Esophagus (tissue), 2 donors: ENCODE results near the gene TRPM1. TPM values are rescaled to one million over a fixed set of nuclear protein-coding genes. Genes with fewer than 3 reads are reported as not detected.

Source experiments
- H3K27ac ChIP-seq, 2 donors: one replicate each; pipeline ENCODE4 v1.5.1; 2013; ENCODE audit warnings: low read depth in 2 of 2, mild to moderate bottlenecking in 2 of 2, inconsistent platforms in 1 of 2, low read length in 1 of 2, moderate library complexity in 1 of 2
- H3K27me3 ChIP-seq, 2 donors: one replicate each; pipeline ENCODE4 v1.6.1; 2013; ENCODE audit warnings: low read length in 2 of 2, control low read depth in 1 of 2, mild to moderate bottlenecking in 1 of 2; ENCODE audit not compliant: insufficient read depth in 2 of 2, control insufficient read depth in 1 of 2
- H3K36me3 ChIP-seq, 2 donors: one replicate each; pipeline ENCODE4 v1.6.1; 2013; ENCODE audit warnings: low read length in 1 of 2; ENCODE audit not compliant: control insufficient read depth in 2 of 2, insufficient read depth in 2 of 2
- H3K4me1 ChIP-seq, 2 donors: one replicate each; pipeline ENCODE4 v1.6.1; 2013; ENCODE audit warnings: low read length in 1 of 2; ENCODE audit not compliant: control insufficient read depth in 2 of 2, insufficient read depth in 2 of 2
- H3K4me3 ChIP-seq, 2 donors: one replicate each; pipeline ENCODE4 v1.5.1; 2013; ENCODE audit warnings: low read length in 2 of 2, mild to moderate bottlenecking in 2 of 2, low read depth in 1 of 2, moderate library complexity in 1 of 2
- H3K9me3 ChIP-seq, 2 donors: one replicate each; pipeline ENCODE4 v1.6.1; 2013; ENCODE audit warnings: mild to moderate bottlenecking in 2 of 2, low read depth in 1 of 2, low read length in 1 of 2, moderate library complexity in 1 of 2; ENCODE audit not compliant: control insufficient read depth in 2 of 2, insufficient read depth in 1 of 2
- WGBS, 2 donors: extraction: QIAGEN DNeasy Blood & Tissue Kit; methylation state at CpG; one replicate each; pipeline ENCODE4 v1.1.7; 2013; 5-methylcytosine and 5-hydroxymethylcytosine counted together
- polyA plus RNA-seq, 2 donors: library from polyadenylated mRNA; stranded (reverse); fragments of 200-250 nt; gene quantifications; one replicate each; pipeline ENCODE4 v1.2.3, GENCODE V29; 2013
- donor health status: healthy with polysubstance abuse.
- donor health status: Bipolar disorder and iron deficiency.

TRPM1 gene
- polyA plus RNA-seq, 2 donors, result 0.13 to 0.37 TPM

- H3K27ac ChIP-seq, result no peak overlapping the region
These were observed 122.1 kb downstream of the TRPM1 start for GRCh38 chr15:30979457-30979856.

GRCh38 chr15:30978328-30978727, 123.2 kb downstream of the TRPM1 start:
- no peaks in the 10 kb centered on the region for H3K9me3 ChIP-seq
- no peak overlapping the region for H3K27ac ChIP-seq
- no peak overlapping the region for H3K4me3 ChIP-seq
- H3K4me1 ChIP-seq, result no peaks in the 10 kb centered on the region
- H3K36me3 ChIP-seq, result peaks cover 3% of the 10 kb centered on the region in 2 donors
- H3K27me3 ChIP-seq, result no peaks in the 10 kb centered on the region

More at GRCh38 chr15:30979457-30979856, 122.1 kb downstream of the TRPM1 start:
- H3K36me3 ChIP-seq, result peaks cover 2 to 3% of the 10 kb centered on the region in 2 donors
- H3K4me1 ChIP-seq, result no peaks in the 10 kb centered on the region
- H3K27me3 ChIP-seq, result no peaks in the 10 kb centered on the region
- 82 to 89% methylated on average over 5 of the region's 5 CpGs for WGBS, 2 donors
- no peaks in the 10 kb centered on the region for H3K9me3 ChIP-seq
- no peak overlapping the region for H3K4me3 ChIP-seq

DNA sequence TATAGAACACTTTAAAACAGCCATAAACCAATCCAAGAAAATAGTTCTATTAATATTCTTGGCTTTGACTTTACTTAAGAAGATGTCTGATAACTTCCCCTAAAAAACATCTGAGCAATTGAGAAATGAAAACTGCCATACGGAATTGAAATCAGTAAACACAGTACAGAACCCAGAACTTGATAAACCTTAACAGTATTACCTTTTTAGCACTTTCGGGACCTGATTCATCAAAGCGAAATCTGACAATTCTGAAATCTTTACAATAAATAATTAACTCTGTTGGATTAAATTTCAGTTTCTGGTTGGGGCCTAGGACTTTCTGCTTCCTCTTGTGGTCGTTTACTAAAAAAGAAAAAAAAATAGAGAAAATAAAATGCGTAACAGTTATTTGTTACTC, 127.4 kb downstream of the TRPM1 start:
- Histone ChIP-seq H3K27me3 (no peaks in the 10 kb centered on the region), H3K27ac (no peak overlapping the region), H3K4me1 (no peaks in the 10 kb centered on the region), H3K36me3 (peaks cover 3% of the 10 kb centered on the region in 2 donors), H3K4me3 (no peak overlapping the region), H3K9me3 (no peaks in the 10 kb centered on the region)
- 88 to 89% methylated on average over 5 of the region's 5 CpGs for WGBS, 2 donors

GRCh38 chr15:30973379-30973778, 128.1 kb downstream of the TRPM1 start:
- Histone ChIP-seq H3K9me3 (no peaks in the 10 kb centered on the region), H3K4me3 (no peak overlapping the region), H3K27ac (no peak overlapping the region), H3K36me3 (peaks cover 3% of the 10 kb centered on the region in 2 donors), H3K27me3 (no peaks in the 10 kb centered on the region), H3K4me1 (no peaks in the 10 kb centered on the region)
- 93 to 95% methylated on average over 4 of the region's 4 CpGs for WGBS, 2 donors

DNA sequence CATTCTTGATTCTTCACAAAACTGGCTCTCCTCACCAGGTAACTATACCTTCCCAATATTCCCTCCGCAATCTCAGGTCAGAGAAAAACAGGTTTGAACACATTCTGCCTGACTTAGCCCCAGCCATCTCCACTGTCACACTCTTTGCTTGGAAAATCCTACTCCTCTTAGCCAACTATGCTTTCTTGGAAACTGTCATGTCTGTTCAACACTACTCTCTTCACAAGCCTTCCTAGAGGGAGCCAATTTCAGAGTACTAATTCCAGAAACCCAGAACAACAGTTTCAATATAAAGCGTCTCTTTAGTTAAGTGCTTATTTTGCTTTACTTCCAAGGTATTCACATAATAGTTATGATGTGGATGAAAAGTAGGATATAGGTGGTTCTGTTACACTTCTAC, 131.8 kb downstream of the TRPM1 start:
- no peaks in the 10 kb centered on the region for H3K4me1 ChIP-seq
- WGBS, 2 donors, result 67 to 75% methylated on average over 2 of the region's 2 CpGs
- H3K36me3 ChIP-seq, result peaks cover 0 to 3% of the 10 kb centered on the region in 2 donors
- no peaks in the 10 kb centered on the region for H3K27me3 ChIP-seq
- H3K4me3 ChIP-seq, result no peak overlapping the region
- H3K27ac ChIP-seq, result no peak overlapping the region
- H3K9me3 ChIP-seq, result no peaks in the 10 kb centered on the region

DNA sequence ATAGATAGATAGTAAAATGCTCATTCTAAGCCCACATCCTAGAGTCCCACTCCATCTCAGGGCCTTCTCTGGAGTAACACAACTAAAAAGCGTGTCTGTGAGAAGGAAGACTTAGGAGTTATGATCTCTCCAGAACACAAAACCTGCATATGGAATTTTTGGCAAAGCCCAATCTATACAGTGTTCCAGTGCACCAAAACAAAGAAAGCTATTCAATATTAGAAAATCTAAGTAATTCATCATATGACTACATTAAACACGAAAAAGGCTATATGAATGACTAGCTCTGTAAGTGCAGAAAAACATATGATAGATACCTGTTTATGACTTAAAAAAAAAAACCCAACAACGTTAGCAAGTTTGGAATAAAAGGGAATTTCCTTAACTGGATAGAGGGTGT, 137.8 kb downstream of the TRPM1 start:
- WGBS, 2 donors, result 70 to 85% methylated on average over 3 of the region's 3 CpGs
- Histone ChIP-seq H3K27ac (no peak overlapping the region), H3K9me3 (no peaks in the 10 kb centered on the region), H3K36me3 (peaks cover 2 to 5% of the 10 kb centered on the region in 2 donors), H3K4me3 (no peak overlapping the region), H3K27me3 (no peaks in the 10 kb centered on the region), H3K4me1 (no peaks in the 10 kb centered on the region)

DNA sequence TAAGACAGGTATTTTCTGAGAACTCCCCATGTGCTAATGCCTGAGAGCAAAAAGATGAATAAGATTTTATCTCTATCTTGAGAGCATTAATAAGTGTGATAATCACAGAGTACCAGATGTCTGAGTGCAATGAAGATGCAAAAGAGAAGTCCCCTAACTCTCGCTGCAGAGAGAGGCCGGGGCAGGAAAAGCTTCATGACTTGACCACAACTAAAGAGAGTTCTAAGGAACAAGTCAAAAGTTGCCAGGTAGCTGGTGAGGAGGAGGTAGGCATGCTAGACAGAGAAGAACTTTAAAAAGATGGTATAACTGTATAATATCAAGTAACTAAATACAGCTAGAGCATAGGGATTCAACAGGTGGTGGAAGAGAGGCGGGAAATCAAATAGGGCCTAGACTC, 138.9 kb downstream of the TRPM1 start:
- Histone ChIP-seq H3K4me3 (no peak overlapping the region), H3K9me3 (no peaks in the 10 kb centered on the region), H3K4me1 (no peaks in the 10 kb centered on the region), H3K27ac (no peak overlapping the region), H3K36me3 (peaks cover 9 to 11% of the 10 kb centered on the region in 2 donors), H3K27me3 (no peaks in the 10 kb centered on the region)
- 95 to 97% methylated on average over 3 of the region's 3 CpGs for WGBS, 2 donors

GRCh38 chr15:30962079-30962478, 139.4 kb downstream of the TRPM1 start:
- Histone ChIP-seq H3K27ac (no peak overlapping the region), H3K4me3 (no peak overlapping the region), H3K27me3 (no peaks in the 10 kb centered on the region), H3K4me1 (no peaks in the 10 kb centered on the region), H3K9me3 (no peaks in the 10 kb centered on the region), H3K36me3 (peaks cover 9 to 13% of the 10 kb centered on the region in 2 donors)

GRCh38 chr15:30958219-30958618, 143.3 kb downstream of the TRPM1 start:
- Histone ChIP-seq H3K27me3 (no peaks in the 10 kb centered on the region), H3K9me3 (no peaks in the 10 kb centered on the region), H3K4me3 (no peak overlapping the region), H3K4me1 (peaks cover 0 to 2% of the 10 kb centered on the region in 2 donors), H3K36me3 (peaks cover 17 to 23% of the 10 kb centered on the region in 2 donors), H3K27ac (no peak overlapping the region)
- 88 to 95% methylated on average over 5 of the region's 5 CpGs for WGBS, 2 donors

DNA sequence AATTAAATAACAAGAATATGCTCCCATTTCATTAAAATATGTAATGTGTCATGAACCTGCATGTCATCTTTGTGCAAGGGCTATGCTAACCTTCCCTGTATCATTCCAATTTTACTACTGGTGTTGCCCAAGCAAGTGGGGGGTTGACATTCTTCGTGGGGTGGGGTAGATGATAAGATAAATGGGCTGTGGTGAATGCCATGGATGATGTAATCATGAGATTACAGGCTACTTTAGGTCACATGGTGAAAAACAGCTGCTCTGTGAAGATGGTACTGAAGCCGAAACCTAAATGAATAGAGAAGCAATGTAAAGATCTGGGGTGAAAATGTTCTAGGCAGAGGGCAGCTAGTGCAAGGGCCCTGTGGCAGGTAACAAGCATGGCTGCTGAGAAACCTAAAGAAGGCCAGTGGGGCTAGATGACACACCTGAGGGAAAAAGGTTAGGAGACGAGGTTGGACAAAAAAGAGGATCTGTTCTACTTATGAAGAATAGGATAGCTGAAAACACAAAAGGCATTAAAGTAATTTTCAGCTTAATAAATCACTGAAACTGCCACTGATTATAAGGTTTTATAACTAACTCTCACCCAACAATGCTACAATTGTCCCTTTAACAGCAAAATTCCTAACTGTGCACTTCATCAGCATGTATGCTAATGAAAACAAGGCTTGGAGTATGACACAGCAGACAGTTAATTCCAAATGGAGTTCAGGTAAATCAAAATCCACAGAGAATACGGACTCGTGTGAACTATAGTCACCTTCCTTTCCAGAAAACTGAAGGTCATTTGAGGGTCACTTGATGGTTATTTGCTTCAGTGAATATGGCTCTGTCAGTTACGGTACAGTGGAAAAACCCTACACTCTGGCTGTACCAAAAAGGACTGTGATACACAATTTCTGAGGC, 145.1 kb downstream of the TRPM1 start:
- H3K27ac ChIP-seq, result no peak overlapping the region
- no peaks in the 10 kb centered on the region for H3K27me3 ChIP-seq
- no peaks in the 10 kb centered on the region for H3K9me3 ChIP-seq
- peaks cover 0 to 2% of the 10 kb centered on the region in 2 donors for H3K4me1 ChIP-seq
- 85 to 90% methylated on average over 6 of the region's 6 CpGs for WGBS, 2 donors
- peaks cover 17 to 36% of the 10 kb centered on the region in 2 donors for H3K36me3 ChIP-seq
- no peak overlapping the region for H3K4me3 ChIP-seq
